Astrocyte of the spinal cord (primary cell): ENCODE measurements around the gene PLA2G2D.

Source experiments
- DNase-seq: peaks from one replicate; pipeline ENCODE4 v3.0.0; 2011; ENCODE audit warnings: low read depth, low spot score
- H3K4me3 ChIP-seq: 2 replicates; pipeline ENCODE4 v1.5.1; 2011; ENCODE audit warnings: low read depth, mild to moderate bottlenecking, low read length, moderate library complexity
- in situ Hi-C: cut with HindIII; loops from 2 replicates; pipeline ENCODE4 v1.10.0; 2017; ENCODE audit warnings: low sequenced_read_pairs
- TF ChIP-seq, protein P1 (sequence below): IDR thresholded peaks from 2 replicates; pipeline ENCODE4 v1.5.1; 2012; ENCODE audit warnings: low read depth, mild to moderate bottlenecking, low read length, inconsistent platforms

PLA2G2D gene

DNA sequence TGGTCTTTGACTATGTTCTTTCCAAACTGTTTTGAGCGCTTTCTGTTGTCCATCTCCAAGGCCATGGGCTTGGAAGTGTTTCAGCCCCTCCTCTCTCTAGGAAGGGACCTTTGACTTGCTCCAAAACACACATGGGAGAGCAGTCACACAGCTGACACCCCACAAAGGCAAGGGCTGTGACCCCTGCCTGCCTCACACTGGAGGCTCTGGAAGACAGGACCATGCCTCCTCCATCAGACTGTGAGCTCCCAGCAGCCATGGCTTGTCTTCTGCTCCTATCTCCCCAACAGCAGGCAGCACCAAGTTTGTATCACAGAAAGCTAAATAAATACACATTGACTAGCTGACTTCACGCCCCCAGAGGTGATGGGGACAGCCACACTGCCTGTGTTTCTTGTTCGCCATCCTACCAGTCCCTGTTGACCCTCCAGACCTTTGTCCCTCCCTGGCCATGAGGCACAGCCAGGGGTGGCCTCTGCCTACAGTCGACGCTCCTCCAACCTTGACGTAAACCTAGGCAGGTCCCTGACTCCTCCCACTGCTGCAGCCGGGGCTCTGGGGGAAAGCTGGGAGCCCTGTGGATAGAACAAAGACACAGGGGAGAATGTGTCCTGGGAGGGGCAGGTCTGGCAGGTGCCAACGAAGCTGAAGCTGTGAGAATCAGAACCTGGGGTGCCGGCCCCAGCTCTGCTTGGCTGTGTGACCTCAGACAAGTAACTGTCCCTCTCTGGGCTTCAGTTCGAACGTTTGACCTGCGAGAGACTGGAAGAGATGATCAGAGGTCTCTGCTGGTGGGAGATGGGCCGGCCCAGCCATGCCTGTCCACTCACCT, 24.6 kb upstream of the PLA2G2D start:
- in situ Hi-C loops = no loop called here
- TF ChIP-seq, protein P1, sequence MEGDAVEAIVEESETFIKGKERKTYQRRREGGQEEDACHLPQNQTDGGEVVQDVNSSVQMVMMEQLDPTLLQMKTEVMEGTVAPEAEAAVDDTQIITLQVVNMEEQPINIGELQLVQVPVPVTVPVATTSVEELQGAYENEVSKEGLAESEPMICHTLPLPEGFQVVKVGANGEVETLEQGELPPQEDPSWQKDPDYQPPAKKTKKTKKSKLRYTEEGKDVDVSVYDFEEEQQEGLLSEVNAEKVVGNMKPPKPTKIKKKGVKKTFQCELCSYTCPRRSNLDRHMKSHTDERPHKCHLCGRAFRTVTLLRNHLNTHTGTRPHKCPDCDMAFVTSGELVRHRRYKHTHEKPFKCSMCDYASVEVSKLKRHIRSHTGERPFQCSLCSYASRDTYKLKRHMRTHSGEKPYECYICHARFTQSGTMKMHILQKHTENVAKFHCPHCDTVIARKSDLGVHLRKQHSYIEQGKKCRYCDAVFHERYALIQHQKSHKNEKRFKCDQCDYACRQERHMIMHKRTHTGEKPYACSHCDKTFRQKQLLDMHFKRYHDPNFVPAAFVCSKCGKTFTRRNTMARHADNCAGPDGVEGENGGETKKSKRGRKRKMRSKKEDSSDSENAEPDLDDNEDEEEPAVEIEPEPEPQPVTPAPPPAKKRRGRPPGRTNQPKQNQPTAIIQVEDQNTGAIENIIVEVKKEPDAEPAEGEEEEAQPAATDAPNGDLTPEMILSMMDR = no peak
- DNase-seq = no peak
- no peak overlapping the region for H3K4me3 ChIP-seq

DNA sequence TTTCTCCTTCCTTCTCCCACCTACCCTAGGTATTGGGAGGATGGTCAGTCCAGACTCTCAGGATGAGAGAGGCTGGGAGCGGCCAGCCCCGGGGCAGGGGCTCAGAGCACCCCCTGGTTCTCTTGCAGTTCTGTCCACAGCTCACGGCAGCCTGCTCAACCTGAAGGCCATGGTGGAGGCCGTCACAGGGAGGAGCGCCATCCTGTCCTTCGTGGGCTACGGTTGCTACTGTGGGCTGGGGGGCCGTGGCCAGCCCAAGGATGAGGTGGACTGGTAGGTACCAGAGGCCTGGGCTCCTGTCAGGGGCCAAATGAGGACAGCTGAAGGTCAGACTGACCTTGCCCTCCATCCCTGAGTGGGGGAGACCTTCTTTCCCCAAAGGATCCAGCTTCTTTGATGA, 24.0 kb upstream of the PLA2G2D start:
- DNase-seq = no peak
- in situ Hi-C loops = no loop called here
- TF ChIP-seq, protein P1 = no peak

DNA sequence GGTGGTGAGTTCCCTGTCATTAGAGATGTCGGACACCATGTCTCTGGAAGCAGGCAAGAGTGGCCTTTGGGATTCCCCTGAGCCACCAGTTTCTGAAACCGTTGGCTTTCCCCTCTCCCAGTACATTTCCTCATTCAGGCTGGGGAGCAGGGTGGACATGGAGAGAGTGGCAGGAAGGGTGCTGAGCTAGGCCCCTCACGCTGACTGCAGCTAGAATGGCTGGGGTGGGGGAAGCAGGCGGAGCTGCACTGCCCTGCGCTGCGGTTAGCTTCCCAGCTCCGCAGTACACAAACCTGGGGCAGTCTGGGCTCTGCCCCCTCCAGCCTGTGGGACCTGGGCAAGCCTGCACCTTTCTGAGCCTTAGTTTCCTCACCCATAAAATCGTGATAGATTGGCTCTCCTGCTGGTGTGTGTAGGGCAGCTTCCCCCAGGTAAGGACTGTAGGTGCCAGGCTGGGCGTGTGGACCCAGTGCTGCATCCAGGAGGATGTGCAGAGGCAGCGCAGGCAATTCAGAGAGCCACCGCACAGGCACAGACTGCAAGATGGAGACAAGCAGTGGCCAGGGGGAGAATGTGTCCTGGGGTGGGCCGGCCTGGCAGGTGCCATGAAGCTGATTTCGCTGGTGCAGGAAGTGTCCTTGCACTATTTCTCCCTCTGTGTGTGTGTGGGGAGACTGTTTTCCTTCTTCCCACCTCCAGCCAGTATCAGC, 22.8 kb upstream of the PLA2G2D start:
- no peak for DNase-seq
- H3K4me3 ChIP-seq = no peak overlapping the region
- TF ChIP-seq, protein P1 = no peak
- in situ Hi-C loops = no loop called here

More for the DNA sequence above, 24.0 kb upstream of the PLA2G2D start:
- no peak overlapping the region for H3K4me3 ChIP-seq

DNA sequence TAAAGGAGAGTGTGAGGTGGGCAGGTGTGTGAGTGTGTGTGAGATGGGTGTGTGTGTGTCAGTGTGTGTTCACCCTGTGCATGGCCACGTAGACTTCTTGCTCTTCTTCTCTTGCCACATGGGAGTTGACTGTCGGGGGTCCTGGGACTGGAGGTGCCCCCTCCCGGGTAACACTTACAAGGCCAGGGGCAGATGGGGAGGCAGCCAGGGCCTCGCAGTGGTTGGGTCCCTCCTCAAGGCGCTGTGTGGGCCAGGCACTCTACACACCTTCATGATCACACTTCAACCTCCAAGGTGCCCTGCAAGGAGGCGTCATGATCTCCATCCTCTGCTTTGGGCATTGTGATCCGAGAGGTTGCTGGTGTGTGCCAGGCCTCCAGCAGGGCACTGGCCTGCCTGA, 22.1 kb upstream of the PLA2G2D start:
- in situ Hi-C loops = no loop called here
- H3K4me3 ChIP-seq = no peak overlapping the region
- DNase-seq = no peak
- TF ChIP-seq, protein P1 = no peak

DNA sequence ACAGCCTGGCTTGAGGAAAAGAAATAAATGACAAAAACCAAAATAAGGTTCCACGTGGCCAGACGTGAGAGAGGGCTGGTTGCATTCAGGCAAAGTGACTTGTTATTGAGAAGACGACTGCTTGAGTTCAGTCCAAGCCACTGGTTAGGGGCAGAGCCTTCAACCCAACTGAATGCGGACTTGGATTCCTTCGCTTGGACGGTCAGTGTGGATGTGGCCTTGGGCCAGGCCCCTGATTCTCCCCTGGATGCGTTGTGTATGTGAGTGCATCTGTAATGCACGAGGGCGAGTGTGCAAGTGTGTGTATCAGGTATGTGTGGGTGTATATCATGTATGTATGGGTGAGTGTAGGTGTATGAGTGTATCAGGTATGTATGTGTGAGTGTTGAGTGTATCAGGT, 21.7 kb upstream of the PLA2G2D start:
- TF ChIP-seq, protein P1 = no peak
- no peak overlapping the region for H3K4me3 ChIP-seq
- DNase-seq = no peak
- in situ Hi-C loops = no loop called here

DNA sequence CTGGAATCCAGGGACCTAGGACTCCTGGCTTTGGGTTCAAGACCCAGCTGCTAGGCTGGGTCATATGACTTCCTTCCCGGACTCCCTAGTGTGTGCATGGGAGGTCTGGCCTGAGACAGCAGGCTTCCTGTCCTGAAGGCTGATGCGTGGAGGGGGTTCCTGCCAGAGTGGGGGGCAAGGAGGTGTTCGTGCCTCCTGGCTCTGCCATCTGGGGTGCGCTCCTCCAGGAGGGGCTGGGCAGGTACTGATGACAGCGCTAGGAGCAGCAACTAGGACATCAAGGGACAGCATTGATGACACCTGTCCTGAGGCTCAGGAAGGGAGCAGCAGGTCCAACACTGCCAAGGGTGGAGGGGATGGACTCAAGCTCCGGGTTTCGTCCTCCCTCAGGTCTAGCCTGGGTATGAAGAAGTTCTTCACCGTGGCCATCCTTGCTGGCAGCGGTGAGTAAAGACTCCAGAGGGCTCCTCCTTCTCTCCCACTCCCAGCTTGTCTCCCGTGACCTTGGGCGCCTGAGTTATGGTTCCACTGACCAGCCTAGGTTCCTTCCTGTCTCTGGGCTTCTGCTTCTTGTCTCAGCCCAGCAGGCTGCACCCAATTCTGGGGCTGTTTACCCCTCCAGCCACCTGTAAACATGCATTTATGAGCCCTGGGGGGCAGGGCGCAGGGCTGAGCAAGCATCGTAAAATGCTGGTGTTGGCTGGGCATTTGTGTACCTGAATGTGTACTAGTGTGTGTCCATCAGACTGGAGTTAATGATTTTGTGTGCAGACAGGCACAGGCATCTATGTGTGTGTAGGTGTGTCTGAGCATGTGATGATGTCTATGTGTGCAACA, 20.7 kb upstream of the PLA2G2D start:
- no peak for DNase-seq
- in situ Hi-C loops = no loop called here
- TF ChIP-seq, protein P1 = no peak
- no peak overlapping the region for H3K4me3 ChIP-seq
